K562 (cell line): ENCODE data around the gene WDR13. TPM values are rescaled to one million over a fixed set of nuclear protein-coding genes. Genes with fewer than 3 reads are reported as not detected.

ENCODE experiments used
- ATAC-seq: fragments of 200-7000 bp; cut with Tn5 transposase; 3 replicates; pipeline ENCODE4 v1.9.1; 2020; ENCODE audit warnings: moderate library complexity
- BruUV-seq: library from RNA; stranded (reverse); fragments of 400-500 nt; replicated peaks from 2 replicates; lab custom pipeline; 2021; lab: Mats Ljungman, UMichigan
- CTCF ChIA-PET: fragments of 300-600 bp; formaldehyde crosslinking; extraction: SDS; loops from one replicate; lab custom pipeline; 2021; ENCODE audit warnings: low intra/inter-chr PET ratio; lab: Yijun Ruan, JAX
- POLR2A ChIA-PET: fragments of 300-600, 350-650 bp; sonication (Branson Sonifier 250); formaldehyde crosslinking; extraction: SDS; loops from one replicate; lab custom pipeline; 2021; ENCODE audit warnings: antibody characterized with exemption, inconsistent platforms; lab: Yijun Ruan, JAX
- DNase-seq, 4 experiments: peaks; one replicate each; pipeline versions ENCODE4 v3.0.0 to v3.0.0-alpha.2; 2011 to 2018; ENCODE audit warnings: low spot score in 3 of 4, mixed read lengths in 3 of 4; ENCODE audit errors: extremely low read depth in 1 of 4
- FAIRE-seq: peaks from 2 replicates; lab custom pipeline; 2011; peaks lifted over from hg19 to GRCh38; lab: Jason Lieb, UNC
- H2AFZ ChIP-seq: 2 replicates; pipeline ENCODE4 v1.6.0; 2011; ENCODE audit warnings: low read depth, low read length, control low read depth, inconsistent platforms
- H3K27ac ChIP-seq: fragments of 200-600 bp; 3 replicates; pipeline ENCODE4 v1.8.0; 2011; ENCODE audit warnings: low read depth, mild to moderate bottlenecking, control low read depth, inconsistent platforms, low read length, moderate library complexity, mixed read lengths; ENCODE audit errors: extremely low read depth
- H3K27me3 ChIP-seq, 2 experiments: fragments of 300-600 bp in 1 of 2; 2 replicates in 1 of 2; 3 replicates in 1 of 2; pipeline versions ENCODE4 v1.6.0 to v1.8.0; 2011; ENCODE audit warnings: inconsistent platforms in 2 of 2, low read length in 2 of 2, mild to moderate bottlenecking in 1 of 2, mixed read lengths in 1 of 2, moderate library complexity in 1 of 2; ENCODE audit not compliant: control insufficient read depth in 2 of 2, insufficient read depth in 2 of 2
- H3K36me3 ChIP-seq: fragments of 300-600 bp; 3 replicates; pipeline ENCODE4 v1.8.0; 2011; ENCODE audit warnings: mild to moderate bottlenecking, low read length, inconsistent platforms; ENCODE audit not compliant: control insufficient read depth, insufficient read depth
- H3K4me1 ChIP-seq, 2 experiments: fragments of 200-600 bp in 1 of 2; replicated peaks in 1 of 2; 2 replicates in 1 of 2; 3 replicates in 1 of 2; pipeline versions ENCODE4 v1.5.1 to v1.8.0; 2011; ENCODE audit warnings: inconsistent platforms in 2 of 2, low read length in 2 of 2, mild to moderate bottlenecking in 1 of 2, mixed read lengths in 1 of 2, moderate library complexity in 1 of 2; ENCODE audit not compliant: control insufficient read depth in 2 of 2, insufficient read depth in 2 of 2
- H3K4me2 ChIP-seq: 2 replicates; pipeline ENCODE4 v1.6.1; 2011; ENCODE audit warnings: low read length, control low read depth, inconsistent platforms, mixed read lengths; ENCODE audit not compliant: insufficient read depth
- H3K4me3 ChIP-seq: fragments of 200-600 bp; sonication (generic), shearing (Covaris generic); 2 replicates; pipeline ENCODE4 v1.5.1; 2016; ENCODE audit warnings: control low read depth, inconsistent platforms
- H3K79me2 ChIP-seq: fragments of 200-600 bp; 3 replicates; pipeline ENCODE4 v1.8.0; 2011; ENCODE audit warnings: low read length, inconsistent platforms; ENCODE audit not compliant: control insufficient read depth, insufficient read depth
- H3K9ac ChIP-seq, 2 experiments: 2 replicates each; pipeline versions ENCODE4 v1.6.0 to v1.6.1; 2011; ENCODE audit warnings: low read depth in 2 of 2, low read length in 2 of 2, control low read depth in 1 of 2, inconsistent platforms in 1 of 2, mild to moderate bottlenecking in 1 of 2, mixed read lengths in 1 of 2; ENCODE audit not compliant: insufficient read depth in 1 of 2
- H3K9me1 ChIP-seq: one replicate; pipeline ENCODE4 v1.6.0; 2011; ENCODE audit warnings: inconsistent platforms, mild to moderate bottlenecking, low read length, moderate library complexity; ENCODE audit not compliant: control insufficient read depth, insufficient read depth
- H3K9me3 ChIP-seq: replicated peaks from 2 replicates; pipeline ENCODE4 v1.5.1; 2011; ENCODE audit warnings: low read depth, low read length, inconsistent platforms; ENCODE audit not compliant: control insufficient read depth, insufficient read depth
- H4K20me1 ChIP-seq: replicated peaks from 2 replicates; pipeline ENCODE4 v1.6.1; 2011; ENCODE audit warnings: low read length, inconsistent platforms, mixed read lengths; ENCODE audit not compliant: control insufficient read depth, insufficient read depth
- JUND ChIP-seq, 2 experiments: IDR thresholded peaks; 2 replicates in 1 of 2; 3 replicates in 1 of 2; pipeline ENCODE4 v1.6.1; 2011; ENCODE audit warnings: borderline replicate concordance in 2 of 2, low read depth in 2 of 2, low read length in 2 of 2, improper control_type of control experiment in 1 of 2, missing biosample characterization in 1 of 2, missing genetic modification characterization in 1 of 2, missing genetic modification reagents in 1 of 2
- KAT8 ChIP-seq: fragments of 450-650 bp; IDR thresholded peaks from 2 replicates; pipeline ENCODE4 v1.6.1; 2016; ENCODE audit warnings: low read depth, mild to moderate bottlenecking
- PHF21A ChIP-seq: fragments of 450-650 bp; IDR thresholded peaks from 2 replicates; pipeline ENCODE4 v1.6.1; 2017; ENCODE audit warnings: low read depth, borderline replicate concordance
- ZKSCAN1 ChIP-seq: fragments of 150-350 bp; IDR thresholded peaks from 2 replicates; pipeline ENCODE4 v1.6.1; 2016; ENCODE audit warnings: low read depth, low read length
- ZNF175 ChIP-seq: fragments of 200-800 bp; sonication (Bioruptor generic); IDR thresholded peaks from 2 replicates; pipeline ENCODE4 v1.6.1; 2016; ENCODE audit warnings: low read depth, mild to moderate bottlenecking, missing genetic modification characterization, missing compliant biosample characterization
- ZNF24 ChIP-seq: fragments of 450-650 bp; IDR thresholded peaks from 2 replicates; pipeline ENCODE4 v1.6.1; 2016
- ZNF354B ChIP-seq: fragments of 250-450 bp; sonication (Bioruptor Pico); IDR thresholded peaks from 2 replicates; pipeline ENCODE4 v1.4.0; 2020
- WGBS: fragments of 100-300 bp; shearing (Covaris generic); methylation state at CpG from one replicate; pipeline ENCODE4 v1.1.6; 2016; ENCODE audit warnings: low coverage, mixed read lengths; ENCODE audit not compliant: insufficient coverage; ENCODE audit errors: missing lambda C conversion rate; 5-methylcytosine and 5-hydroxymethylcytosine counted together
- in situ Hi-C: fragments of 300-500 bp; cut with MboI; formaldehyde crosslinking; loops from 4 replicates; pipeline ENCODE4 v1.15.0; 2018; ENCODE audit warnings: inconsistent platforms, mixed read lengths
- intact Hi-C: fragments of 100-400 bp; cut with micrococcal nuclease; formaldehyde crosslinking; loops from 2 replicates; pipeline ENCODE4 v1.14.2; 2022
- polyA plus RNA-seq, 8 experiments: library from polyadenylated mRNA; depleted of rRNA in 4 of 8; stranded (reverse) in 5 of 8; unstranded in 3 of 8; fragments of >200 nt; fragmentation: Nextera tagmentation in 2 of 8; fragmentation: Illumina TruSeq in 1 of 8; extraction: Ambion mirVana in 2 of 8; extraction: Trizol in 1 of 8; gene quantifications; 2 replicates each; pipeline versions ENCODE4 v1.2.1 to v1.2.3, GENCODE V29; 2011 to 2014; ENCODE audit warnings: inconsistent platforms in 1 of 8, missing spikeins in 1 of 8
- total RNA-seq, 7 experiments: library from RNA; depleted of rRNA in 6 of 7; stranded (reverse); fragments of >200 nt in 6 of 7; fragmentation: Illumina TruSeq in 2 of 7; extraction: Trizol in 2 of 7; gene quantifications; 2 replicates each; pipeline versions ENCODE4 v1.2.1 to v1.2.3, GENCODE V29; 2011 to 2021; ENCODE audit warnings: low replicate concordance in 1 of 7
- TF ChIP-seq, protein P1 (sequence below), 2 experiments: fragments of 450-650 bp; IDR thresholded peaks; 2 replicates each; pipeline ENCODE4 v1.6.1; 2016; ENCODE audit warnings: mild to moderate bottlenecking in 2 of 2, borderline replicate concordance in 1 of 2, low read depth in 1 of 2, moderate library complexity in 1 of 2
- TF ChIP-seq, protein P2 (sequence below): fragments of 450-650 bp; IDR thresholded peaks from 2 replicates; pipeline ENCODE4 v1.7.1; 2018; ENCODE audit warnings: mild to moderate bottlenecking, low read depth; ENCODE audit not compliant: partially characterized antibody

WDR13 gene
- total and polyA plus RNA-seq, 9 of the 15 experiments (the other 6 are each of a cell fraction or from before 2014, with no cell fraction given) = 7.4 to 70.5 (median 31.4) TPM

DNA sequence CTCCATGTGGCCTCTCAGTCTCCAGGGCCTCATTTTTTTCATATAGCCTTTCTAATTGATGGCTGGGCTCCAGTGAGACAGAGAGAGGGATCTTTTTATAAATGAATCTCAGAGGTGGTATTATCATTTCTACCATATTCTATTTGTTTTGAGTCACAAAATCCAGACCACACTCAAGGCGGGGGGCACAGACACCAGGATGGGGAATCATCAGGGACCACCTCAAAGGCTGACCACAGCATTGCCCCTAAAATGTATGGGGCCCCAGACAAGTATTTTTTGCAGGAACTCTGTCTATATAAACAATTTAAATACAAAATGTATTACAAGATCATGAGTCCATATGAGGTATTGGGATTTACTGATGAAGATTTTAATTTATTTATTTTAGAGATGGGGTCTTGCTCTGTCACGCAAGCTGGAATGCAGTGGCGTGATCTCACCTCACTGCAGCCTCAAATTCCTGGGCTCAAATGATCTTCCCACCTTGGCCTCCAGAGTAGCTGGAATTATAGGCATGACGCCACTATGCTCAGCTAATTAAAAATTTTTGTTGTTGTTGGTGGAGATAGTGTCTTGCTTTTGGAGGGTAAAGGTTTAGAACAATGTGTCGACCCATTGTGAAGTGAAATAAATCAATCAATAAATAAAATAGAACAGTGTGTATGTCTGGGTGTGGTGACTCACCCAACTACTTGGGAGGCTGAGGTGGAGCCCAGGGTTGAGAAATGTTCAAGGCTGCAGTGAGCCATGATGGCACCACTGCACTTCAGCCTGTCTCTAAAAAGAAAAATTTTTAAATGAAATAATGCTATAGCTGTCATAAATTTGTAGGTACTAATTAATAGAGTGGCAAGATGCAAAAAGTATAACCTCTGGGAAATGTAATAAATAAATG is 29.4 kb downstream of the WDR13 start:
- no peaks in the 10 kb centered on the region for H3K36me3 ChIP-seq
- no peaks in the 10 kb centered on the region for H3K9me1 ChIP-seq
- ATAC-seq (no peak), FAIRE-seq (no peak), DNase-seq (no peak)
- H3K4me1 ChIP-seq = peaks cover 1 to 2% of the 10 kb centered on the region in 2 experiments; a peak in 4 of 5 replicates
- H3K4me3 ChIP-seq = no peak overlapping the region
- intact Hi-C loops (no loop called here), in situ Hi-C loops (loop anchor here (25.0 kb wide), 3 partner anchors 1286 to 1961 kb away; partner anchors contain the start of genes AKAP4, CCNB3 and CLCN5)
- H3K79me2 ChIP-seq = no peaks in the 10 kb centered on the region
- CTCF ChIA-PET = no interaction called here
- H3K27ac ChIP-seq = no peak overlapping the region
- no peak overlapping the region for H3K4me2 ChIP-seq
- no peaks in the 10 kb centered on the region for H3K9me3 ChIP-seq
- BruUV-seq = no TSS peak
- WGBS = 58% methylated on average over 5 of the region's 5 CpGs
- H2AFZ ChIP-seq = no peak overlapping the region
- TF ChIP-seq PHF21A (no peak), ZKSCAN1 (no peak), ZNF175 (CRISPR knock-in tag) (no peak), JUND (IDR thresholded peaks at IDR 0.05; ENCODE audit: borderline replicate concordance, low read depth, low read length) (0 out of 2 replicates have a peak, but pooled peaks have one; percentile 3), JUND (tag; IDR thresholded peaks at IDR 0.05; ENCODE audit: borderline replicate concordance, low read depth, low read length) (no peak), ZNF24 (no peak), KAT8 (no peak), ZNF354B (no peak)
- TF ChIP-seq, protein P1, sequence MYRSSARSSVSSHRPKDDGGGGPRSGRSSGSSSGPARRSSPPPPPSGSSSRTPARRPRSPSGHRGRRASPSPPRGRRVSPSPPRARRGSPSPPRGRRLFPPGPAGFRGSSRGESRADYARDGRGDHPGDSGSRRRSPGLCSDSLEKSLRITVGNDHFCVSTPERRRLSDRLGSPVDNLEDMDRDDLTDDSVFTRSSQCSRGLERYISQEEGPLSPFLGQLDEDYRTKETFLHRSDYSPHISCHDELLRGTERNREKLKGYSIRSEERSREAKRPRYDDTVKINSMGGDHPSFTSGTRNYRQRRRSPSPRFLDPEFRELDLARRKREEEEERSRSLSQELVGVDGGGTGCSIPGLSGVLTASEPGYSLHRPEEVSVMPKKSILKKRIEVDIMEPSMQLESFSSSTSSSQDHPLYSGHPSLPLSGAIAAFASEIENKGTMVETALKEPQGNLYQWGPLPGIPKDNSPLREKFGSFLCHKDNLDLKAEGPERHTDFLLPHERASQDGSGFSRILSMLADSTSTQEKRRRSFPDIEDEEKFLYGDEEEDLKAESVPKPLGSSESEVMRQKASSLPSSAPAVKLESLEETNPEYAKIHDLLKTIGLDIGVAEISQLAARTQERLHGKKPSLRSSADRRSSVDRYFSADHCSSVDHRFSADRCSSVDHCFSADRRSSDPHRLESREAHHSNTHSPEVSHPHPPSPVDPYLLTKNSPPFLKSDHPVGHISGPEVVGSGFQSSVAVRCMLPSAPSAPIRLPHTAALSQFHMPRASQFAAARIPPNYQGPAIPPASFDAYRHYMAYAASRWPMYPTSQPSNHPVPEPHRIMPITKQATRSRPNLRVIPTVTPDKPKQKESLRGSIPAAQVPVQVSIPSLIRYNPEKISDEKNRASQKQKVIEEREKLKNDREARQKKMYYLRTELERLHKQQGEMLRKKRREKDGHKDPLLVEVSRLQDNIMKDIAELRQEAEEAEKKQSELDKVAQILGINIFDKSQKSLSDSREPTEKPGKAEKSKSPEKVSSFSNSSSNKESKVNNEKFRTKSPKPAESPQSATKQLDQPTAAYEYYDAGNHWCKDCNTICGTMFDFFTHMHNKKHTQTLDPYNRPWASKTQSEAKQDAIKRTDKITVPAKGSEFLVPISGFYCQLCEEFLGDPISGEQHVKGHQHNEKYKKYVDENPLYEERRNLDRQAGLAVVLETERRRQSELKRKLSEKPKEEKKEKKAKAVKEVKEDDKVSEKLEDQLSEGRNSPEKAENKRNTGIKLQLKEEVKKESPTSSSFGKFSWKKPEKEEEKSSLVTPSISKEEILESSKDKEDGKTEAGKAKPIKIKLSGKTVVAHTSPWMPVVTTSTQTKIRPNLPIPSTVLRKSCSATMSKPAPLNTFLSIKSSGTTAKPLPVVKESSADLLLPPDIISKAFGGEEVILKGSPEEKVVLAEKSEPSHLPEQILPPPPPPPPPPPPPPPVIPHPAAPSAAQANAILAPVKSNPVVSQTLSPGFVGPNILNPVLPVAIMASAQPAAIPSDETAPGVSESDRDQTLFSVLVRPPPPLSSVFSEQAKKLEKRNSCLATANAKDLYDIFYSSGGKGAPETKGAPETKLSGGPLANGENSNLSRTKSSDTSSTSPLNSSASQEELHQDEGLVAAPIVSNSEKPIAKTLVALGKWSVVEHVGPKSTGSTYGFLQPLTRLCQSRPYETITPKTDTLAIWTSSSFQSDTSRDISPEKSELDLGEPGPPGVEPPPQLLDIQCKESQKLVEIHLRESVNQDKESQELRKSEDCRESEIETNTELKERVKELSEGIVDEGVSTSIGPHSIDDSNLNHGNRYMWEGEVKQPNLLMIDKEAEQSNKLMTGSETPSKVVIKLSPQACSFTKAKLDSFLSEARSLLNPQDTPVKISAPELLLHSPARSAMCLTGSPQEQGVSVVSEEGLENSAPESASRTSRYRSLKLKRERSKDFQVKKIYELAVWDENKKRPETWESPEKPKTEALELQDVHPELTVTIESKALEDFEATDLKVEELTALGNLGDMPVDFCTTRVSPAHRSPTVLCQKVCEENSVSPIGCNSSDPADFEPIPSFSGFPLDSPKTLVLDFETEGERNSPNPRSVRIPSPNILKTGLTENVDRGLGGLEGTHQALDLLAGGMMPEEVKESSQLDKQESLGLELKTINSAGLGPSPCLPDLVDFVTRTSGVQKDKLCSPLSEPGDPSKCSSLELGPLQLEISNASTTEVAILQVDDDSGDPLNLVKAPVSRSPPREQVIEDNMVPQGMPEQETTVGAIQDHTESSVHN (IDR thresholded peaks at IDR 0.05; ENCODE audit: borderline replicate concordance in 1 of 2, low read depth in 1 of 2) = no peak
- TF ChIP-seq, protein P2, sequence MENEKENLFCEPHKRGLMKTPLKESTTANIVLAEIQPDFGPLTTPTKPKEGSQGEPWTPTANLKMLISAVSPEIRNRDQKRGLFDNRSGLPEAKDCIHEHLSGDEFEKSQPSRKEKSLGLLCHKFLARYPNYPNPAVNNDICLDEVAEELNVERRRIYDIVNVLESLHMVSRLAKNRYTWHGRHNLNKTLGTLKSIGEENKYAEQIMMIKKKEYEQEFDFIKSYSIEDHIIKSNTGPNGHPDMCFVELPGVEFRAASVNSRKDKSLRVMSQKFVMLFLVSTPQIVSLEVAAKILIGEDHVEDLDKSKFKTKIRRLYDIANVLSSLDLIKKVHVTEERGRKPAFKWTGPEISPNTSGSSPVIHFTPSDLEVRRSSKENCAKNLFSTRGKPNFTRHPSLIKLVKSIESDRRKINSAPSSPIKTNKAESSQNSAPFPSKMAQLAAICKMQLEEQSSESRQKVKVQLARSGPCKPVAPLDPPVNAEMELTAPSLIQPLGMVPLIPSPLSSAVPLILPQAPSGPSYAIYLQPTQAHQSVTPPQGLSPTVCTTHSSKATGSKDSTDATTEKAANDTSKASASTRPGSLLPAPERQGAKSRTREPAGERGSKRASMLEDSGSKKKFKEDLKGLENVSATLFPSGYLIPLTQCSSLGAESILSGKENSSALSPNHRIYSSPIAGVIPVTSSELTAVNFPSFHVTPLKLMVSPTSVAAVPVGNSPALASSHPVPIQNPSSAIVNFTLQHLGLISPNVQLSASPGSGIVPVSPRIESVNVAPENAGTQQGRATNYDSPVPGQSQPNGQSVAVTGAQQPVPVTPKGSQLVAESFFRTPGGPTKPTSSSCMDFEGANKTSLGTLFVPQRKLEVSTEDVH = no peak
- POLR2A ChIA-PET = interaction anchor here (0.6 kb wide), 1 partner anchor 630 kb away, joined by 3 read pairs; no protein-coding TSS in a partner anchor
- H4K20me1 ChIP-seq = no peaks in the 10 kb centered on the region
- H3K9ac ChIP-seq = no peak overlapping the region
- H3K27me3 ChIP-seq = no peaks in the 10 kb centered on the region
